HCT116 (cell line): Measurements from ENCODE around the gene LCN15.

Experiments used
- CEBPB ChIP-seq: IDR thresholded peaks from 2 replicates; pipeline ENCODE4 v1.6.1; 2012; ENCODE audit warnings: low read depth
- ELF1 ChIP-seq: IDR thresholded peaks from 2 replicates; pipeline ENCODE4 v1.6.1; 2012; ENCODE audit warnings: low read depth, borderline replicate concordance
- EZH2 ChIP-seq: fragments of 200-600 bp; sonication (generic); IDR thresholded peaks from 2 replicates; pipeline ENCODE4 v1.6.1; 2017; ENCODE audit warnings: antibody characterized with exemption, mixed run types
- EZH2phosphoT487 ChIP-seq: fragments of 200-600 bp; IDR thresholded peaks from 2 replicates; pipeline ENCODE4 v1.6.1; 2018; ENCODE audit warnings: antibody characterized with exemption, borderline replicate concordance
- POLR2A ChIP-seq: IDR thresholded peaks from 2 replicates; pipeline ENCODE4 v1.7.0; 2011; ENCODE audit warnings: borderline replicate concordance; ENCODE audit not compliant: insufficient read depth, insufficient read length; ENCODE audit errors: extremely low read depth
- POLR2AphosphoS5 ChIP-seq: IDR thresholded peaks from 2 replicates; pipeline ENCODE4 v1.6.1; 2011; ENCODE audit warnings: mild to moderate bottlenecking, low read depth, low read length, moderate library complexity
- RAD21 ChIP-seq: IDR thresholded peaks from 2 replicates; pipeline ENCODE4 v1.6.1; 2012; ENCODE audit warnings: low read depth, mild to moderate bottlenecking
- SIN3A ChIP-seq: IDR thresholded peaks from 2 replicates; pipeline ENCODE4 v1.6.1; 2012; ENCODE audit warnings: low read depth
- SRF ChIP-seq: IDR thresholded peaks from 2 replicates; pipeline ENCODE4 v1.6.1; 2012; ENCODE audit warnings: low read depth
- TCF7L2 ChIP-seq: IDR thresholded peaks from 2 replicates; pipeline ENCODE4 v1.7.0; 2011; ENCODE audit warnings: borderline replicate concordance, inconsistent platforms; ENCODE audit not compliant: insufficient read depth, insufficient read length; ENCODE audit errors: extremely low read depth
- YY1 ChIP-seq: IDR thresholded peaks from 2 replicates; pipeline ENCODE4 v1.6.1; 2011; ENCODE audit warnings: low read length, low read depth, moderate library complexity, mild to moderate bottlenecking; ENCODE audit not compliant: insufficient replicate concordance; ENCODE audit errors: extremely low read depth
- ZNF274 ChIP-seq: fragments of 200-500 bp; sonication (Bioruptor generic); IDR thresholded peaks from 2 replicates; pipeline ENCODE4 v1.6.1; 2014; ENCODE audit warnings: mild to moderate bottlenecking, low read depth, low read length, inconsistent platforms
- TF ChIP-seq, protein P1 (sequence below): IDR thresholded peaks from 2 replicates; pipeline ENCODE4 v1.6.1; 2012; ENCODE audit warnings: low read depth
- TF ChIP-seq, protein P2 (sequence below), 3 experiments: fragments of 200-600 bp in 1 of 3; sonication (generic) in 1 of 3; IDR thresholded peaks in 2 of 3; conservative IDR thresholded peaks in 1 of 3; 2 replicates each; pipeline ENCODE4 v1.5.1; 2012 to 2017; ENCODE audit warnings: low read depth in 2 of 3, low read length in 2 of 3, antibody characterized with exemption in 1 of 3, borderline replicate concordance in 1 of 3, control low read depth in 1 of 3, mild to moderate bottlenecking in 1 of 3, mixed read lengths in 1 of 3, mixed run types in 1 of 3, moderate library complexity in 1 of 3; ENCODE audit not compliant: insufficient read depth in 1 of 3

DNA sequence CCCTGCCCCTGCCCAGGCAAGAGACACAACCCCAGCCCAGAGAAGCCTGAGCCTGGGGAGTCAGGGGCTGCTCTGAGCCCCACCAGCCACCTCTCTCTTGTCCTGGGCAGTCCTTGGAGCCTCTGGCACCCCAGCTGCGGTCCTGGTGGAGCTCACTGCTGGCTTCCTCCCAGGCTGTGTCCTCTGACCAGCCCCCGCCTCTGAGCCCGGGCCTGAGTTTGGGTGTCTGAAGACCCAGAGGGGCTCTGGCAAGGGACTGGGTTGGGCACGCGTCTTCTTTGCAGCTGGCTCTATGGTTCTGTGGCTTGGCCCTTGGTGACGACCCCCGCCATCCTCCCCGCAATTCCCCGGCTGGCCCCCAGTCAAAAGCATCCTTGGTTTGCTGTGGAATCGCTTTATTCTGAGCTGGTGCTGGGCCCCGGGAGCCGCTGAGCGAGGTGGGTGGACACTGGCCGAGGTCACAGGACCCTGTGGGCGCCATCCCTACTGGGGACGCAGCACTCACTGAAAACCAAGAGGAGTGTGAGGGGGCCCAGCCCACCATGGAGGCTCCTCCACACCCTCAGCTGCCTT lies 20.6 kb downstream of the LCN15 start:
- TF ChIP-seq, protein P1, sequence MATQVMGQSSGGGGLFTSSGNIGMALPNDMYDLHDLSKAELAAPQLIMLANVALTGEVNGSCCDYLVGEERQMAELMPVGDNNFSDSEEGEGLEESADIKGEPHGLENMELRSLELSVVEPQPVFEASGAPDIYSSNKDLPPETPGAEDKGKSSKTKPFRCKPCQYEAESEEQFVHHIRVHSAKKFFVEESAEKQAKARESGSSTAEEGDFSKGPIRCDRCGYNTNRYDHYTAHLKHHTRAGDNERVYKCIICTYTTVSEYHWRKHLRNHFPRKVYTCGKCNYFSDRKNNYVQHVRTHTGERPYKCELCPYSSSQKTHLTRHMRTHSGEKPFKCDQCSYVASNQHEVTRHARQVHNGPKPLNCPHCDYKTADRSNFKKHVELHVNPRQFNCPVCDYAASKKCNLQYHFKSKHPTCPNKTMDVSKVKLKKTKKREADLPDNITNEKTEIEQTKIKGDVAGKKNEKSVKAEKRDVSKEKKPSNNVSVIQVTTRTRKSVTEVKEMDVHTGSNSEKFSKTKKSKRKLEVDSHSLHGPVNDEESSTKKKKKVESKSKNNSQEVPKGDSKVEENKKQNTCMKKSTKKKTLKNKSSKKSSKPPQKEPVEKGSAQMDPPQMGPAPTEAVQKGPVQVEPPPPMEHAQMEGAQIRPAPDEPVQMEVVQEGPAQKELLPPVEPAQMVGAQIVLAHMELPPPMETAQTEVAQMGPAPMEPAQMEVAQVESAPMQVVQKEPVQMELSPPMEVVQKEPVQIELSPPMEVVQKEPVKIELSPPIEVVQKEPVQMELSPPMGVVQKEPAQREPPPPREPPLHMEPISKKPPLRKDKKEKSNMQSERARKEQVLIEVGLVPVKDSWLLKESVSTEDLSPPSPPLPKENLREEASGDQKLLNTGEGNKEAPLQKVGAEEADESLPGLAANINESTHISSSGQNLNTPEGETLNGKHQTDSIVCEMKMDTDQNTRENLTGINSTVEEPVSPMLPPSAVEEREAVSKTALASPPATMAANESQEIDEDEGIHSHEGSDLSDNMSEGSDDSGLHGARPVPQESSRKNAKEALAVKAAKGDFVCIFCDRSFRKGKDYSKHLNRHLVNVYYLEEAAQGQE, result no peak
- no peak for TF ChIP-seq RAD21
- TF ChIP-seq, protein P2, sequence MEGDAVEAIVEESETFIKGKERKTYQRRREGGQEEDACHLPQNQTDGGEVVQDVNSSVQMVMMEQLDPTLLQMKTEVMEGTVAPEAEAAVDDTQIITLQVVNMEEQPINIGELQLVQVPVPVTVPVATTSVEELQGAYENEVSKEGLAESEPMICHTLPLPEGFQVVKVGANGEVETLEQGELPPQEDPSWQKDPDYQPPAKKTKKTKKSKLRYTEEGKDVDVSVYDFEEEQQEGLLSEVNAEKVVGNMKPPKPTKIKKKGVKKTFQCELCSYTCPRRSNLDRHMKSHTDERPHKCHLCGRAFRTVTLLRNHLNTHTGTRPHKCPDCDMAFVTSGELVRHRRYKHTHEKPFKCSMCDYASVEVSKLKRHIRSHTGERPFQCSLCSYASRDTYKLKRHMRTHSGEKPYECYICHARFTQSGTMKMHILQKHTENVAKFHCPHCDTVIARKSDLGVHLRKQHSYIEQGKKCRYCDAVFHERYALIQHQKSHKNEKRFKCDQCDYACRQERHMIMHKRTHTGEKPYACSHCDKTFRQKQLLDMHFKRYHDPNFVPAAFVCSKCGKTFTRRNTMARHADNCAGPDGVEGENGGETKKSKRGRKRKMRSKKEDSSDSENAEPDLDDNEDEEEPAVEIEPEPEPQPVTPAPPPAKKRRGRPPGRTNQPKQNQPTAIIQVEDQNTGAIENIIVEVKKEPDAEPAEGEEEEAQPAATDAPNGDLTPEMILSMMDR (IDR thresholded peaks at IDR 0.05 in 2 of 3, conservative IDR thresholded peaks at IDR 0.05 in 1 of 3; ENCODE audit: borderline replicate concordance in 1 of 3, insufficient read depth in 1 of 3, low read depth in 2 of 3, low read length in 2 of 3), result no peak
- TF ChIP-seq CEBPB, result no peak
- TF ChIP-seq EZH2, result no peak
- TF ChIP-seq POLR2A, result no peak
- TF ChIP-seq ZNF274, result no peak
- TF ChIP-seq SRF, result no peak
- no peak for TF ChIP-seq POLR2AphosphoS5
- TF ChIP-seq TCF7L2, result no peak
- TF ChIP-seq YY1, result no peak
- no peak for TF ChIP-seq ELF1
- TF ChIP-seq SIN3A, result no peak
- no peak for TF ChIP-seq EZH2phosphoT487
